HepG2 (cell line): Measurements from ENCODE around the gene RAD1. TPM values are rescaled to one million over a fixed set of nuclear protein-coding genes. Genes with fewer than 3 reads are reported as not detected.

ENCODE experiments used
- ATRX ChIP-seq: sonication (generic); formaldehyde crosslinking; IDR thresholded peaks from 2 replicates; pipeline ENCODE4 v1.4.0; 2020; ENCODE audit warnings: missing genetic modification reagents, borderline replicate concordance
- BORCS8-MEF2B ChIP-seq: sonication (generic); formaldehyde crosslinking; IDR thresholded peaks from 2 replicates; pipeline ENCODE4 v1.8.0; 2022; ENCODE audit warnings: mild to moderate bottlenecking, missing genetic modification reagents
- ELF4 ChIP-seq: sonication (generic); formaldehyde crosslinking; IDR thresholded peaks from 2 replicates; pipeline ENCODE4 v1.5.0; 2020; ENCODE audit warnings: missing genetic modification reagents, mild to moderate bottlenecking, moderate library complexity, borderline replicate concordance
- HMGA1 ChIP-seq: sonication (generic); formaldehyde crosslinking; conservative IDR thresholded peaks from 2 replicates; pipeline ENCODE4 v1.4.0; 2020; ENCODE audit warnings: missing genetic modification reagents
- HNRNPL ChIP-seq: fragments of 200-400 bp; formaldehyde crosslinking; IDR thresholded peaks from 2 replicates; pipeline ENCODE4 v1.6.1; 2017; ENCODE audit warnings: mild to moderate bottlenecking, low read depth, low read length
- HOXA7 ChIP-seq: sonication (generic); formaldehyde crosslinking; IDR thresholded peaks from 2 replicates; pipeline ENCODE4 v1.8.1; 2022; ENCODE audit warnings: mild to moderate bottlenecking, missing genetic modification reagents, moderate library complexity
- IRF9 ChIP-seq: sonication (generic); formaldehyde crosslinking; IDR thresholded peaks from 2 replicates; pipeline ENCODE4 v1.8.0; 2022; ENCODE audit warnings: missing genetic modification reagents, mild to moderate bottlenecking, borderline replicate concordance
- JARID2 ChIP-seq: sonication (generic); formaldehyde crosslinking; IDR thresholded peaks from 2 replicates; pipeline ENCODE4 v1.8.1; 2023; ENCODE audit warnings: missing genetic modification reagents, inconsistent platforms; ENCODE audit not compliant: insufficient replicate concordance
- NFE2L1 ChIP-seq: sonication (generic); formaldehyde crosslinking; IDR thresholded peaks from 2 replicates; pipeline ENCODE4 v1.4.0; 2020; ENCODE audit warnings: missing genetic modification reagents, mild to moderate bottlenecking, borderline replicate concordance
- PHB2 ChIP-seq: fragments of 450-650 bp; IDR thresholded peaks from 2 replicates; pipeline ENCODE4 v1.6.1; 2018; ENCODE audit not compliant: partially characterized antibody
- RARA ChIP-seq: IDR thresholded peaks from 2 replicates; pipeline ENCODE4 v1.6.1; 2016; ENCODE audit warnings: missing genetic modification reagents, missing compliant biosample characterization
- RXRB ChIP-seq: IDR thresholded peaks from 2 replicates; pipeline ENCODE4 v1.6.1; 2016; ENCODE audit warnings: borderline replicate concordance, missing genetic modification reagents, missing compliant biosample characterization
- SATB2 ChIP-seq: sonication (generic); formaldehyde crosslinking; IDR thresholded peaks from 2 replicates; pipeline ENCODE4 v1.5.0; 2020; ENCODE audit warnings: missing genetic modification reagents
- SNAPC2 ChIP-seq: sonication (generic); formaldehyde crosslinking; IDR thresholded peaks from 2 replicates; pipeline ENCODE4 v1.8.1; 2022; ENCODE audit warnings: mild to moderate bottlenecking, missing genetic modification reagents
- SSRP1 ChIP-seq: IDR thresholded peaks from 2 replicates; pipeline ENCODE4 v1.6.1; 2016; ENCODE audit warnings: control low read depth
- TARDBP ChIP-seq: sonication (generic); formaldehyde crosslinking; IDR thresholded peaks from 2 replicates; pipeline ENCODE4 v1.8.0; 2022; ENCODE audit warnings: mild to moderate bottlenecking, missing genetic modification reagents
- TEAD2 ChIP-seq: sonication (generic); formaldehyde crosslinking; IDR thresholded peaks from 2 replicates; pipeline ENCODE4 v1.9.0; 2021; ENCODE audit warnings: missing genetic modification reagents
- U2AF1 ChIP-seq: fragments of 200-400 bp; formaldehyde crosslinking; optimal IDR thresholded peaks from 2 replicates; pipeline ENCODE3; 2017; ENCODE audit warnings: mild to moderate bottlenecking, low read depth, low read length
- ZMYM2 ChIP-seq: sonication (generic); formaldehyde crosslinking; IDR thresholded peaks from 2 replicates; pipeline ENCODE4 v1.8.0; 2022; ENCODE audit warnings: mild to moderate bottlenecking, missing genetic modification reagents
- ZNF180 ChIP-seq: sonication (generic); formaldehyde crosslinking; IDR thresholded peaks from 2 replicates; pipeline ENCODE4 v1.4.0; 2020; ENCODE audit warnings: low read depth, missing genetic modification reagents, borderline replicate concordance
- ZNF264 ChIP-seq: sonication (generic); formaldehyde crosslinking; IDR thresholded peaks from 2 replicates; pipeline ENCODE4 v1.4.0; 2020; ENCODE audit warnings: missing genetic modification reagents
- ZNF282 ChIP-seq: fragments of 450-650 bp; IDR thresholded peaks from 2 replicates; pipeline ENCODE4 v1.6.1; 2018; ENCODE audit not compliant: partially characterized antibody
- ZNF292 ChIP-seq: sonication (generic); formaldehyde crosslinking; IDR thresholded peaks from 2 replicates; pipeline ENCODE4 v1.8.1; 2022; ENCODE audit warnings: mild to moderate bottlenecking, low read depth, missing genetic modification reagents, borderline replicate concordance
- ZNF335 ChIP-seq: sonication (generic); formaldehyde crosslinking; IDR thresholded peaks from 2 replicates; pipeline ENCODE4 v1.4.0; 2020; ENCODE audit warnings: missing genetic modification reagents
- ZNF33A ChIP-seq: sonication (generic); formaldehyde crosslinking; IDR thresholded peaks from 2 replicates; pipeline ENCODE4 v1.5.1; 2020; ENCODE audit warnings: missing genetic modification reagents, mild to moderate bottlenecking, moderate library complexity, borderline replicate concordance
- ZNF446 ChIP-seq: sonication (generic); formaldehyde crosslinking; IDR thresholded peaks from 2 replicates; pipeline ENCODE4 v1.5.0; 2020; ENCODE audit warnings: mild to moderate bottlenecking, missing genetic modification reagents
- ZNF451 ChIP-seq: sonication (generic); formaldehyde crosslinking; IDR thresholded peaks from 2 replicates; pipeline ENCODE4 v1.5.0; 2020; ENCODE audit warnings: mild to moderate bottlenecking, missing genetic modification reagents
- ZNF616 ChIP-seq: sonication (generic); formaldehyde crosslinking; IDR thresholded peaks from 2 replicates; pipeline ENCODE4 v1.5.0; 2020; ENCODE audit warnings: low read depth, mild to moderate bottlenecking, missing genetic modification reagents
- ZNF746 ChIP-seq: sonication (generic); formaldehyde crosslinking; IDR thresholded peaks from 2 replicates; pipeline ENCODE4 v1.8.0; 2022; ENCODE audit warnings: mild to moderate bottlenecking, missing genetic modification reagents
- ZNF749 ChIP-seq: sonication (generic); formaldehyde crosslinking; IDR thresholded peaks from 2 replicates; pipeline ENCODE4 v1.8.0; 2022; ENCODE audit warnings: mild to moderate bottlenecking, missing genetic modification reagents, moderate library complexity, borderline replicate concordance
- ZNF792 ChIP-seq: IDR thresholded peaks from 2 replicates; pipeline ENCODE4 v1.6.1; 2016
- ZNF816 ChIP-seq: sonication (generic); formaldehyde crosslinking; IDR thresholded peaks from 2 replicates; pipeline ENCODE4 v1.8.0; 2022; ENCODE audit warnings: missing genetic modification reagents, mild to moderate bottlenecking, borderline replicate concordance
- ZSCAN25 ChIP-seq: sonication (generic); formaldehyde crosslinking; IDR thresholded peaks from 2 replicates; pipeline ENCODE4 v1.8.0; 2022; ENCODE audit warnings: mild to moderate bottlenecking, missing genetic modification reagents
- polyA plus RNA-seq, 8 experiments: library from polyadenylated mRNA; depleted of rRNA in 3 of 8; stranded (reverse) in 7 of 8; unstranded in 1 of 8; fragments of >200 nt; fragmentation: Illumina TruSeq in 4 of 8; extraction: Trizol in 4 of 8; gene quantifications; 2 replicates each; pipeline versions ENCODE4 v1.2.1 to v1.2.3, GENCODE V29; 2011 to 2016; ENCODE audit warnings: low read depth in 4 of 8, missing spikeins in 1 of 8, mixed read lengths in 1 of 8; ENCODE audit not compliant: insufficient read depth in 1 of 8
- total RNA-seq, 5 experiments: library from RNA; depleted of rRNA; stranded (reverse); fragments of >200 nt; fragmentation: Illumina TruSeq; extraction: Trizol; gene quantifications; 2 replicates each; pipeline ENCODE4 v1.2.3, GENCODE V29; 2016; ENCODE audit warnings: low read depth in 1 of 5

The RAD1 gene
- total and polyA plus RNA-seq, 2 of the 13 experiments (the other 11 are each of a cell fraction or from before 2014, with no cell fraction given): 14.7 to 39.1 TPM

- TF ChIP-seq IRF9 (CRISPR knock-in tag) (0 out of 2 replicates have a peak, but pooled peaks have one; percentile 75), ZNF282 (no peak), ZMYM2 (CRISPR knock-in tag) (no peak), BORCS8-MEF2B (CRISPR knock-in tag) (peak; percentile 60; the same call in 1 of the 2 replicates), TEAD2 (CRISPR knock-in tag) (no peak), ATRX (CRISPR knock-in tag) (no peak), TARDBP (peak; percentile 96), RARA (CRISPR knock-in tag) (peak; percentile 25; the same call in 1 of the 2 replicates), ZSCAN25 (no peak; the same call in 1 of the 2 replicates), ZNF264 (CRISPR knock-in tag) (0 out of 2 replicates have a peak, but pooled peaks have one; percentile 16), HOXA7 (no peak), ZNF792 (CRISPR knock-in tag) (peak; percentile 46; the same call in 1 of the 2 replicates), NFE2L1 (CRISPR knock-in tag) (no peak), PHB2 (no peak), SATB2 (CRISPR knock-in tag) (no peak), ZNF451 (CRISPR knock-in tag) (no peak; the same call in 1 of the 2 replicates), ZNF746 (no peak), ZNF335 (CRISPR knock-in tag) (no peak; the same call in 1 of the 2 replicates), ZNF446 (CRISPR knock-in tag) (no peak; the same call in 1 of the 2 replicates), SNAPC2 (CRISPR knock-in tag) (0 out of 2 replicates have a peak, but pooled peaks have one; percentile 23), JARID2 (CRISPR knock-in tag) (no peak), HMGA1 (CRISPR knock-in tag) (no peak), ZNF180 (no peak), HNRNPL (peak; percentile 43; the same call in 1 of the 2 replicates), ZNF616 (CRISPR knock-in tag) (no peak; the same call in 1 of the 2 replicates), ZNF292 (CRISPR knock-in tag) (peak; percentile 77), RXRB (CRISPR knock-in tag) (0 out of 2 replicates have a peak, but pooled peaks have one; percentile 15), ZNF816 (CRISPR knock-in tag) (0 out of 2 replicates have a peak, but pooled peaks have one; percentile 54), U2AF1 (peak; percentile 64), SSRP1 (CRISPR knock-in tag) (no peak), ZNF749 (CRISPR knock-in tag) (no peak), ELF4 (no peak), ZNF33A (CRISPR knock-in tag) (peak; percentile 74; the same call in 1 of the 2 replicates)
These were observed at the start of gene RAD1, which contains the start of gene BRIX1 (continued) for GRCh38 chr5:34915139-34915855.
